Naive thymus-derived CD4-positive, alpha-beta T cell (primary cell): ENCODE results near the gene POLR2M. TPM values are rescaled to one million over a fixed set of nuclear protein-coding genes. Genes with fewer than 3 reads are reported as not detected.
A peak's percentile ranks its signal among the peaks of the same experiment; 100 is the strongest.

Experiments used
- ATAC-seq: fragments of 150-1000 bp; cut with Tn5 transposase; 2 replicates; pipeline ENCODE4 v1.10.0; 2021; ENCODE audit warnings: mild to moderate bottlenecking, moderate library complexity
- CTCF ChIA-PET: fragments of 350-600 bp; sonication (Branson Sonifier 250); formaldehyde crosslinking; loops from one replicate; lab custom pipeline; 2021; ENCODE audit warnings: antibody characterized with exemption; lab: Charles Lee
- POLR2A ChIA-PET: fragments of 350-600 bp; sonication (Branson Sonifier 250); formaldehyde crosslinking; loops from one replicate; lab custom pipeline; 2021; ENCODE audit warnings: antibody characterized with exemption, inconsistent platforms; lab: Charles Lee
- DNase-seq, 9 donors: peaks; one replicate each; pipeline versions ENCODE4 v3.0.0 to v3.0.0-alpha.2; 2020 to 2022; ENCODE audit warnings: mixed read lengths in 1 of 9
- H3K27ac ChIP-seq: one replicate; pipeline ENCODE4 v1.7.0; 2013; ENCODE audit warnings: mild to moderate bottlenecking, low read depth, low read length, moderate library complexity
- H3K27me3 ChIP-seq, 2 donors: one replicate each; pipeline ENCODE4 v1.7.0; 2013; ENCODE audit warnings: low read length in 2 of 2, mild to moderate bottlenecking in 2 of 2, moderate library complexity in 2 of 2; ENCODE audit not compliant: control insufficient read depth in 2 of 2, insufficient read depth in 2 of 2
- H3K36me3 ChIP-seq, 3 experiments: 1 replicate in 2 of 3; 2 replicates in 1 of 3; pipeline ENCODE4 v1.7.0; 2013; ENCODE audit warnings: low read length in 3 of 3, mild to moderate bottlenecking in 3 of 3, moderate library complexity in 1 of 3; ENCODE audit not compliant: insufficient read depth in 3 of 3, control insufficient read depth in 2 of 3
- H3K4me1 ChIP-seq, 2 donors: one replicate each; pipeline ENCODE4 v1.7.0; 2013; ENCODE audit warnings: low read length in 2 of 2, mild to moderate bottlenecking in 2 of 2, moderate library complexity in 1 of 2; ENCODE audit not compliant: control insufficient read depth in 2 of 2, insufficient read depth in 2 of 2
- H3K4me3 ChIP-seq: 2 replicates; pipeline ENCODE4 v1.7.0; 2013; ENCODE audit warnings: mild to moderate bottlenecking, low read length
- H3K9me3 ChIP-seq, 3 experiments: 1 replicate in 2 of 3; 2 replicates in 1 of 3; pipeline ENCODE4 v1.7.0; 2013; ENCODE audit warnings: low read length in 3 of 3; ENCODE audit not compliant: control insufficient read depth in 2 of 3
- H3K27ac Mint-ChIP-seq, 9 donors: one replicate each; pipeline ENCODE4 v1.8.0; 2020 to 2022; ENCODE audit warnings: mixed read lengths in 9 of 9, mild to moderate bottlenecking in 8 of 9, moderate library complexity in 5 of 9, inconsistent platforms in 2 of 9
- H3K27me3 Mint-ChIP-seq, 5 donors: one replicate each; pipeline ENCODE4 v1.8.0; 2021 to 2022; ENCODE audit warnings: mixed read lengths in 5 of 5, mild to moderate bottlenecking in 1 of 5
- H3K36me3 Mint-ChIP-seq, 5 donors: one replicate each; pipeline ENCODE4 v1.8.0; 2020 to 2022; ENCODE audit warnings: mixed read lengths in 5 of 5, mild to moderate bottlenecking in 3 of 5, inconsistent platforms in 1 of 5
- H3K4me1 Mint-ChIP-seq, 7 donors: one replicate each; pipeline ENCODE4 v1.8.0; 2020 to 2022; ENCODE audit warnings: mixed read lengths in 7 of 7, mild to moderate bottlenecking in 3 of 7, inconsistent platforms in 1 of 7
- H3K4me3 Mint-ChIP-seq, 10 donors: one replicate each; pipeline ENCODE4 v1.8.0; 2020 to 2022; ENCODE audit warnings: mild to moderate bottlenecking in 10 of 10, mixed read lengths in 10 of 10, moderate library complexity in 6 of 10, inconsistent platforms in 2 of 10
- H3K9me3 Mint-ChIP-seq, 11 donors: one replicate each; pipeline ENCODE4 v1.8.0; 2020 to 2022; ENCODE audit warnings: mixed read lengths in 11 of 11, mild to moderate bottlenecking in 4 of 11, inconsistent platforms in 1 of 11, moderate library complexity in 1 of 11
- intact Hi-C, 2 donors: fragments of 100-400 bp; cut with micrococcal nuclease; formaldehyde crosslinking; loops; one replicate each; pipeline ENCODE4 v1.15.1; 2023
- polyA plus RNA-seq, 2 donors: library from polyadenylated mRNA; unstranded; fragments of 300-500 nt; fragmentation: Illumina TruSeq; gene quantifications; one replicate each; pipeline ENCODE4 v1.2.3, GENCODE V29; 2021
- total RNA-seq, 6 experiments: library from RNA in 5 of 6; stranded (reverse) in 5 of 6; gene quantifications; 1 replicate in 5 of 6; 2 replicates in 1 of 6; pipeline ENCODE4 v1.2.3 and lab custom pipeline; 2021 to 2026

POLR2M gene
- total and polyA plus RNA-seq, 7 experiments from 2014 or later = 60.4 to 105 (median 74.9) TPM

GRCh38 chr15:57697588-57697987 is 8.9 kb upstream of the POLR2M start:
- no peak overlapping the region for H3K27ac ChIP-seq
- ATAC-seq = no peak
- POLR2A ChIA-PET = interaction anchor here (1.9 kb wide), 1 partner anchor 9 kb away, joined by 11 read pairs; the partner anchor contains the start of gene POLR2M
- H3K4me1 Mint-ChIP-seq = peaks cover 2 to 9% (median 8%) of the 10 kb centered on the region in 7 donors
- no peaks in the 10 kb centered on the region for H3K9me3 ChIP-seq
- H3K4me1 ChIP-seq = peaks cover 0 to 2% of the 10 kb centered on the region in 2 donors
- H3K36me3 ChIP-seq = no peaks in the 10 kb centered on the region
- DNase-seq = no peak
- H3K4me3 ChIP-seq = no peak overlapping the region
- CTCF ChIA-PET = interaction anchor here (1.2 kb wide), 1 partner anchor 10 kb away, joined by 3 read pairs; no protein-coding TSS in a partner anchor
- H3K9me3 Mint-ChIP-seq = no peaks in the 10 kb centered on the region
- no peaks in the 10 kb centered on the region for H3K27me3 ChIP-seq
- no peak overlapping the region for H3K27ac Mint-ChIP-seq
- H3K4me3 Mint-ChIP-seq = no peak overlapping the region
- H3K27me3 Mint-ChIP-seq = peaks cover 6 to 56% (median 14%) of the 10 kb centered on the region in 5 donors
- H3K36me3 Mint-ChIP-seq = no peaks in the 10 kb centered on the region
- intact Hi-C loops = no loop called here

DNA sequence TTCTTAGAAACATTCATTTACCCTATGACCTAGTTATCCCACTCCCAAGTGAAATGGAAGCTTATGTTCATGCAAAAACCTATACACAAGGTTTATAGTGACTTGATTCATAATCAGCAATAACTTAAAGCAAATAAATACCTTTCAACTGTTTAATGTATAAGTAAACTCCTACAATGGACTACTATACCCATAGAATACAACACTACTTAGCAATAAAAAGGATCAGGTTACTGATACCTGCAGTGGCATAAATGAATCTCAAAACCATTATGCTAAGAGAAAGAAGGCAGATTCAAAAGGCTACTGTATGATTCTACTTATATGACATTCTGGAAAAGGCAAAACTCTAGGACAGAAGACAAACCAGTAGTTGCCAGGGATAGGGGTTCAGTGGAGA is 8.3 kb upstream of the POLR2M start:
- POLR2A ChIA-PET = no interaction called here
- H3K9me3 Mint-ChIP-seq = no peaks in the 10 kb centered on the region
- no peak overlapping the region for H3K27ac Mint-ChIP-seq
- H3K27ac ChIP-seq = no peak overlapping the region
- H3K27me3 ChIP-seq = no peaks in the 10 kb centered on the region
- H3K4me1 ChIP-seq = peaks cover 0 to 9% of the 10 kb centered on the region in 2 donors
- no peaks in the 10 kb centered on the region for H3K9me3 ChIP-seq
- DNase-seq = no peak
- H3K27me3 Mint-ChIP-seq = peaks cover 6 to 56% (median 14%) of the 10 kb centered on the region in 5 donors
- H3K36me3 ChIP-seq = no peaks in the 10 kb centered on the region
- no peak for ATAC-seq
- peaks cover 8 to 15% (median 14%) of the 10 kb centered on the region in 7 donors for H3K4me1 Mint-ChIP-seq
- H3K36me3 Mint-ChIP-seq = no peaks in the 10 kb centered on the region
- H3K4me3 Mint-ChIP-seq = no peak overlapping the region
- CTCF ChIA-PET = no interaction called here
- intact Hi-C loops = no loop called here
- H3K4me3 ChIP-seq = no peak overlapping the region

GRCh38 chr15:57698991-57699390 is 7.5 kb upstream of the POLR2M start:
- Mint-ChIP-seq H3K27me3 (peaks cover 6 to 52% (median 14%) of the 10 kb centered on the region in 5 donors), H3K36me3 (peaks cover 0 to under 1% (median 0%) of the 10 kb centered on the region in 5 donors), H3K4me3 (no peak overlapping the region), H3K27ac (no peak overlapping the region), H3K9me3 (no peaks in the 10 kb centered on the region), H3K4me1 (peaks cover 14 to 23% (median 22%) of the 10 kb centered on the region in 7 donors)
- peaks cover 0 to 14% of the 10 kb centered on the region in 2 donors for H3K4me1 ChIP-seq
- no peak overlapping the region for H3K27ac ChIP-seq
- no peaks in the 10 kb centered on the region for H3K27me3 ChIP-seq
- H3K4me3 ChIP-seq = no peak overlapping the region
- no peak for DNase-seq
- H3K36me3 ChIP-seq = no peaks in the 10 kb centered on the region
- ATAC-seq = no peak
- intact Hi-C loops = no loop called here
- POLR2A ChIA-PET = no interaction called here
- CTCF ChIA-PET = no interaction called here
- no peaks in the 10 kb centered on the region for H3K9me3 ChIP-seq

GRCh38 chr15:57703387-57703786 is 3.1 kb upstream of the POLR2M start:
- H3K27me3 Mint-ChIP-seq = peaks cover 0 to 22% (median 8%) of the 10 kb centered on the region in 5 donors
- Histone ChIP-seq H3K9me3 (no peaks in the 10 kb centered on the region), H3K36me3 (peaks cover 0 to 6% (median 0%) of the 10 kb centered on the region in 3 experiments), H3K4me1 (peaks cover 16 to 27% of the 10 kb centered on the region in 2 donors), H3K27ac (peak overlapping the region; percentile 49), H3K4me3 (no peak overlapping the region), H3K27me3 (no peaks in the 10 kb centered on the region)
- CTCF ChIA-PET = interaction anchor here (1.5 kb wide), 1 partner anchor 143 kb away, joined by 5 read pairs; no protein-coding TSS in a partner anchor
- H3K36me3 Mint-ChIP-seq = peaks cover 0 to 9% (median 0%) of the 10 kb centered on the region in 5 donors
- no peaks in the 10 kb centered on the region for H3K9me3 Mint-ChIP-seq
- ATAC-seq (no peak), DNase-seq (peak in 7 of 9 donors; percentile 56 to 76 (median 66))
- H3K4me1 Mint-ChIP-seq = peaks cover 34 to 64% (median 62%) of the 10 kb centered on the region in 7 donors
- POLR2A ChIA-PET = interaction anchor here (0.9 kb wide), 1 partner anchor 9 kb away, joined by 4 read pairs; no protein-coding TSS in a partner anchor
- peak overlapping the region in 9 of 10 donors; percentile 43 to 89 (median 70) for H3K4me3 Mint-ChIP-seq
- intact Hi-C loops = loop anchor here (2.0 to 10.0 kb wide), 3 partner anchors 63 to 1231 kb away; partner anchors contain the start of genes SLTM (in 1 of the 2) and ZNF280D (in 1 of the 2)
- peak overlapping the region in 8 of 9 donors; percentile 81 to 99 (median 90) for H3K27ac Mint-ChIP-seq

DNA sequence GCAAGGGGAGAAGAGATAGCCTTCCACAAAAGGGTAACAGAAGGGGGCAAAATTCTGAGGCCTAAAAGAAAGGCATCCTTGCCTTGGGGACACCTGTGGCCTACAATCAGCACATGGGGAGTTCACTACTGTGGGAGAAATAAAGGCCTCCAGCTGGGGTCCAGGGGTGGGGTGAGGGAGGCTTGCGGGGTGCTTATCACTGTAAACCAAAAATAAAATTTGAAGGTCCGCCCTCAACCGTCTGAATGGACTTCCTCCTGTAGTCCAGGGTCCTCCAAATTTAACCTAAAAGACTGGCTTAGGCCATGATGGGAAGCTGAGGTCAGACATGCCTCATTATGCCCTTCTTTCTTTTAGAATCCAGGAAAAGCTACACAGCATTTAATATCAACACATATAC is 2.1 kb upstream of the POLR2M start:
- peaks cover 0 to 6% (median 3%) of the 10 kb centered on the region in 3 experiments for H3K36me3 ChIP-seq
- no peak for ATAC-seq
- ChIA-PET POLR2A (interaction anchor here (0.7 kb wide), 1 partner anchor 145 kb away, joined by 3 read pairs; no protein-coding TSS in a partner anchor), CTCF (interaction anchor here (1.5 kb wide), 1 partner anchor 144 kb away, joined by 5 read pairs; no protein-coding TSS in a partner anchor)
- Mint-ChIP-seq H3K4me1 (peaks cover 40 to 75% (median 72%) of the 10 kb centered on the region in 7 donors), H3K27me3 (peaks cover 0 to 15% (median 0%) of the 10 kb centered on the region in 5 donors), H3K4me3 (peak overlapping the region in 9 of 10 donors; percentile 35 to 89 (median 70)), H3K9me3 (no peaks in the 10 kb centered on the region), H3K27ac (peak overlapping the region; percentile 46 to 99 (median 89)), H3K36me3 (peaks cover 0 to 9% (median 0%) of the 10 kb centered on the region in 5 donors)
- H3K9me3 ChIP-seq = no peaks in the 10 kb centered on the region
- H3K27ac ChIP-seq = peak overlapping the region; percentile 34
- H3K4me3 ChIP-seq = no peak overlapping the region
- intact Hi-C loops = loop anchor here (10.0 kb wide), 2 partner anchors 970 to 1230 kb away; partner anchors contain the start of genes SLTM (in 1 of the 2) and ZNF280D (in 1 of the 2)
- DNase-seq = no peak
- no peaks in the 10 kb centered on the region for H3K27me3 ChIP-seq
- peaks cover 17 to 32% of the 10 kb centered on the region in 2 donors for H3K4me1 ChIP-seq

DNA sequence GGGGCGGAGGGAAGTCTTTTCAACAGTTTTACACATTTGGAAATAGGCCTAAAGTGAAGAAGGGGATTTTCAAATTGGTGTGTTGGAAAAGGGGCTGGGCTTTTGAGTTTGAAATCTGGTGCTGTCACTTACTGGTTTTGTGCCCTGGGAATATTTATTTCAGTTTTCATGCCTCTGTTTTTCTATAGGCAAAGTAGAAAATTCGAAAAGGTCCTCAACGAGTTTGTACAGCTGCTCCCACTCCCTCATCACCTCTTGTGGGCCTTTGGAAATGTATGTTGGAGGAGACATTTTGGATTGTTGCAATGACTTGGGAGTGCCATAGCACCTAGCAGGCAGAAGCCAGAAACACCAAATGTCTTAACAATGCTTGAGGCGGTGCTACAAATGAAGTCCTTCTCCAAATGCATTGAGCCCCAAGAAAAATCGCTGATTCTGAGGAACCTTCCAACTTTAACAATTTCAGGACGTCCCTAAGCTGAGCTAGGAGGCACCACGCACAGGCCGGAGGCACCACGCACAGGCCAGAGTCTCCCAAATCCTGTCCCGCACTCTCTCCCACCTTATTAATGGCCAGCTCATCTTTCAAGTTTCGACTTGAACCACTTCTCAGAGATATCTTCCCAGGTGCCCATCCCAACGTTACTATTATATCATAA is 639 bp upstream of the POLR2M start:
- intact Hi-C loops = loop anchor here (1.0 to 10.0 kb wide), 10 partner anchors 39 to 1714 kb away; partner anchors contain the start of genes ZNF280D (in 2 of the 2), NEDD4 (in 1 of the 2), RFX7 (in 1 of the 2) and SLTM (in 1 of the 2)
- Mint-ChIP-seq H3K9me3 (no peaks in the 10 kb centered on the region), H3K4me3 (peak overlapping the region; percentile 83 to 93 (median 89)), H3K36me3 (peaks cover 0 to 15% (median 6%) of the 10 kb centered on the region in 5 donors), H3K27ac (peak overlapping the region; percentile 63 to 99 (median 97)), H3K27me3 (peaks cover 0 to 5% (median 0%) of the 10 kb centered on the region in 5 donors), H3K4me1 (peaks cover 45 to 89% (median 86%) of the 10 kb centered on the region in 7 donors)
- ChIA-PET POLR2A (interaction anchor here (0.6 to 3.2 kb wide), 8 partner anchors 8 to 146 kb away, joined by 3 to 24 read pairs (median 4); no protein-coding TSS in a partner anchor), CTCF (interaction anchor here (1.2 to 2.9 kb wide), 4 partner anchors 37 to 155 kb away, joined by 3 to 10 read pairs (median 6); no protein-coding TSS in a partner anchor)
- no peaks in the 10 kb centered on the region for H3K9me3 ChIP-seq
- H3K4me1 ChIP-seq = peaks cover 17 to 38% of the 10 kb centered on the region in 2 donors
- ATAC-seq (no peak), DNase-seq (peak in 1 of 9 donors; percentile 4)
- H3K27me3 ChIP-seq = no peaks in the 10 kb centered on the region
- peak overlapping the region; percentile 88 for H3K4me3 ChIP-seq
- peak overlapping the region; percentile 92 for H3K27ac ChIP-seq
- peaks cover 0 to 18% (median 9%) of the 10 kb centered on the region in 3 experiments for H3K36me3 ChIP-seq
